ENCODE measurements around the gene BABAM2. TPM values are rescaled to one million over a fixed set of nuclear protein-coding genes. Genes with fewer than 3 reads are reported as not detected.

The BABAM2 gene
- total RNA-seq, 1 experiment from 2014 or later = 27.1 TPM

GRCh38 chr2:27901234-27901633 lies 10.7 kb downstream of the BABAM2 start:
- no peak overlapping the region for H2BK20ac ChIP-seq (ENCODE audit: low read depth, low read length, poor library complexity, severe bottlenecking)
- no peaks in the 10 kb centered on the region for H3K27me3 ChIP-seq (ENCODE audit: insufficient read depth, low read length)
- WGBS (ENCODE audit: extremely low coverage, insufficient read length, low lambda C conversion rate) = no CpG with 5 or more reads among the region's 1 CpG
- no peak overlapping the region for H3K4ac ChIP-seq (ENCODE audit: low read depth, low read length)
- 0 out of 2 replicates have a peak, but pooled peaks cover 2% of the 10 kb centered on the region for H3K79me2 ChIP-seq (ENCODE audit: insufficient read depth, low read length)
- H2BK120ac ChIP-seq (ENCODE audit: low read depth, low read length, poor library complexity, severe bottlenecking) = no peak overlapping the region
- no peak overlapping the region for H4K91ac ChIP-seq (ENCODE audit: insufficient read length, low read depth, low read length)
- H2BK15ac ChIP-seq (ENCODE audit: low read depth, low read length) = no peak overlapping the region
- H3K9me3 ChIP-seq (ENCODE audit: control insufficient read depth, low read depth, low read length) = no peaks in the 10 kb centered on the region
- no peak for DNase-seq
- H4K8ac ChIP-seq (replicated peaks; ENCODE audit: insufficient read length, low read depth, low read length) = no peak overlapping the region
- no peak overlapping the region for H2BK5ac ChIP-seq (ENCODE audit: insufficient read length, low read length)
- no peak overlapping the region for H3K56ac ChIP-seq (ENCODE audit: insufficient read length, low read depth, low read length)
- H4K20me1 ChIP-seq (ENCODE audit: control insufficient read depth, insufficient read depth, insufficient read length) = no peaks in the 10 kb centered on the region
- H3K23me2 ChIP-seq (ENCODE audit: insufficient read length, low read depth, low read length, poor library complexity, severe bottlenecking) = no peaks in the 10 kb centered on the region
- no peak overlapping the region for H2AK5ac ChIP-seq (ENCODE audit: insufficient read length, low read length)
- no peak overlapping the region for H4K5ac ChIP-seq (ENCODE audit: insufficient read length, low read depth, low read length)
- H3K18ac ChIP-seq (ENCODE audit: insufficient read length, low read depth, low read length) = no peak overlapping the region
- no peak overlapping the region for H3K14ac ChIP-seq (ENCODE audit: insufficient read depth, low read length)
- H3K4me2 ChIP-seq (ENCODE audit: insufficient read depth, insufficient read length, low read length) = no peak overlapping the region
- no peak overlapping the region for H3K27ac ChIP-seq (ENCODE audit: insufficient read length, low read depth, low read length)
- no peak overlapping the region for H3K27ac Mint-ChIP-seq
- H3K4me3 Mint-ChIP-seq = no peak overlapping the region
- no peak overlapping the region for H3T11ph ChIP-seq (ENCODE audit: low read length)
- no peak overlapping the region for H3K23ac ChIP-seq (ENCODE audit: insufficient read length, low read depth, low read length)
- H3K9me3 Mint-ChIP-seq = no peaks in the 10 kb centered on the region
- H3K79me1 ChIP-seq (ENCODE audit: insufficient read depth, low read depth, low read length, poor library complexity, severe bottlenecking) = no peaks in the 10 kb centered on the region
- H3K9ac ChIP-seq (ENCODE audit: extremely low read depth, insufficient read length, low read length) = no peak overlapping the region
- H3K4me1 ChIP-seq (ENCODE audit: insufficient read depth, low read length) = no peaks in the 10 kb centered on the region
- no peak overlapping the region for H2AFZ ChIP-seq (ENCODE audit: low read length)
- H3K4me1 Mint-ChIP-seq = no peaks in the 10 kb centered on the region
- no peak overlapping the region for H2BK12ac ChIP-seq (ENCODE audit: insufficient read length, low read depth, low read length)
- no peaks in the 10 kb centered on the region for H3K27me3 Mint-ChIP-seq (ENCODE audit: low read depth)
- no peak for TF ChIP-seq CTCF (conservative IDR thresholded peaks at IDR 0.05)
- H3K36me3 Mint-ChIP-seq (ENCODE audit: insufficient read depth in 1 of 3, low read depth in 3 of 3) = peaks cover 0 to 7% (median 5%) of the 10 kb centered on the region in 3 experiments; a peak in 4 of 7 replicates

Data from H9 (cell line).